Ramos (cell line): ENCODE measurements around the gene NDUFA13.

Experiments used
- in situ Hi-C: fragments of 300-500 bp; cut with MboI; formaldehyde crosslinking; loops from one replicate; pipeline ENCODE4 v1.14.3; 2022; ENCODE audit warnings: low sequenced_read_pairs; ENCODE audit not compliant: unreplicated experiment

The NDUFA13 gene

GRCh38 chr19:19505669-19506326 is 10.2 kb upstream of the NDUFA13 start:
- in situ Hi-C loops, result no loop called here

DNA sequence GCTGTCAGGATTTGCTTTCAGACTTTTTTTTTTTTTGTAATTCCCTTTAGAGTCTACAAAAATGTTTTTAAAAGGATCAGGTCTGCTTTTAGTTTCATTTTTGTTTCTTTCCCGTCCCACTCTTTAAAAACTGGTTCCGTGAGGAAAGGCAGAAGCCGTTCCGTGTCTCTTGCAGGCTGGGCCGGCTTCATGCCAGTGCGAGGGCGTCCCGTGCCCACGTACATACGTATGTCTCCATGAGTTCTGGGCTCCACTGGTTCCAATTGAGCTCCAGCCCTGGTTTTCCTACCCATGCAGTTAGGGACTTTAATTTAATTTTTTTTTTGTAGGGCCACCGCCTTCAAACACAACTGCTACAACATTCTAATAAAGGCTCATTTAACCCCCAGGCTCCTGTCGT is 9.4 kb upstream of the NDUFA13 start:
- in situ Hi-C loops, result no loop called here

DNA sequence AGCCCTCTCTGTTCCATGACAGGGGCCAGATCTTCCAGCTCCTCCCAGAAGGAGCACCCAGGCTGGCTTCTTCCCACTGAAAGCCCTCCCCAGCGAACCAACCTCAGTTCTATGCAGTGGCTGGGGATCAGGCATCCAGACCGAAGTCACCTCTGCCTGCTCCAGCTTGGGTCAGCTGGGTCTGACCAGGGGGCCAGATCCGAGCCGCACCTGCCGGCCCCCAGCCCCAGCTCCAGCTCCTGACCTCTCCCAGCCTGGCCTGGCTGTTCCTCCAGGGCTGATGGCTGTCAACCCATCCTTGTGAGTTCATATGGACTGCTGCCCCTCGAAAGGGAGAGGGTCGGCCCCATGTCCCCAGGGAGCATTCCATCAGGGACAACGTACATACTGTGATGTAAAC is 8.7 kb upstream of the NDUFA13 start:
- in situ Hi-C loops, result no loop called here

DNA sequence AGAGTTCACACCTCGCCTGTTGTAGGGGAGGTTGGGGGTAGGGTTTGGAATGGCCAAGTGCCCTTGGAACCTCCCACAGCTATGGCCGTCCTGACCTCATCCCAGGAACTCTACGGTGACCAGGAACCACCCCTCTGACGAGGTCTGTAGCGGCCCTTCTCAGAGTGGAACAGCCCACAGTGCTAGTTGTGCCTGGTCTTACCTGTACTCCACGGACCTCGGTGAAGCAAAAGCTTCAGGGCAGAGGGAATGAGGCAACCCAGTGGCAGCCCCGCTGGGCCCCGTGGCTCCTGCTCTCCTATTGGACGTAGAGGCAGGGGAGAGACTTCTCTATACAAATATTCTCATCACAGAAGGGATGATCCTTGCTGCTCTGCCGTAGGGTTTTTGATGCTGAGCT is 7.8 kb upstream of the NDUFA13 start:
- in situ Hi-C loops, result no loop called here

- in situ Hi-C loops, result no loop called here
Observed at GRCh38 chr19:19510432-19510831, 5.6 kb upstream of the NDUFA13 start.

DNA sequence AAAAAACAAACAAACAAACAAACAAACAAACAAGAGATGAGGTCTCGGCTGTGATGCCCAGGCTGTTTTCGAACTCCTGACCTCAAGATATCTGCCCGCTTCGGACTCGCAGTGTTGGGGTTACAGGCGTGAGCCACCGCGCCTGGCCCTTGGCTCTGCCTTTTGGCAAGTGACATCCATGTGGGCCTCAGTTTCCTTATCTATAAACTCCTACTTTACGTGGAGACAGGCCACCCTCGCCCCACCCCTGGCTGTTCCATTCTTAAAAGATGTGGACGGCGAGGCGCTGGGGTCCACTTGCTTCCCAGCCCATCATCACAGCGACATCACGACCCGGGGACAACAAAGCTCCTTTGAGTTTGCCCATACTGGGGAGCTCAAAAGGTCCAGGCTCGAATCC is 2.3 kb upstream of the NDUFA13 start:
- in situ Hi-C loops, result no loop called here

GRCh38 chr19:19514215-19514657 is 1.8 kb upstream of the NDUFA13 start:
- in situ Hi-C loops, result no loop called here

DNA sequence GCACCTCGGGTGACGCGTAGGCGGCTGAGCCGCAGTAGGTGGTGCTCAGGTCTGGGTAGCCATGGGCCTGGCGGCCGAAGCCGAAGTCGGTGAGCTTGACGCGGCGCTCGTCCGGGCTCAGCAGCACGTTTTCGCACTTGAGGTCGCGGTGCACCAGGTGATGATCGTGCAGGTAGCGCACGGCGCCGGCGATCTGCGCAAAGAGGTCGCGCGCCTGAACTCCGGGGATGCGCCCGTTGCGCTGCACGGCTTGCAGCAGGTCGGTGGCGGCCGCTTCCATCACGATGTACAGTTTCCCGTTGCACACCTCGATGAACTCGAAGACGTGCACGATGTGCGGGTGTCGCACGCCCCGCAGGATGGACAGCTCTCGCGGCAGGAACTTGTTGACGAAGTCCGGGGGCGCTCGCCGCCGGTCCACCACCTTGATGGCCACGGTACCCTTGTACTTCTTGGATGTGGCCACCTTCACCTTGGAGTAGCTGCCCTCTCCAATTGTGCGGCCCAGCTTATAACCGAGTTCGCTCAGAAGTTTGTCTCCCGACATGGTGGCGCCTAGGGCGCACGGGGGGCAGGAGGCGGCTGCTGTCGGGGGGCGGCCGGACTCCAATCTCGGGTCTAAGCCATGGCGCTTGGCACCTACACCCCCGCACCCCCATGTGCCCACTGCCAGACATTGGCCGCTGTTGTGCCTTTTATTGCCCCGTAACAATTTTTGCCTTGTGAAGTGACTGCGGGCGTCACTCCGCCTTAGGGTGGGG is 964 bp upstream of the NDUFA13 start, which contains the start of gene TSSK6:
TSS of gene TSSK6 (minus strand) at position 668 of the 761 bp plus-strand sequence. CDS start at position 547, 121 bp downstream.
- in situ Hi-C loops, result no loop called here

DNA sequence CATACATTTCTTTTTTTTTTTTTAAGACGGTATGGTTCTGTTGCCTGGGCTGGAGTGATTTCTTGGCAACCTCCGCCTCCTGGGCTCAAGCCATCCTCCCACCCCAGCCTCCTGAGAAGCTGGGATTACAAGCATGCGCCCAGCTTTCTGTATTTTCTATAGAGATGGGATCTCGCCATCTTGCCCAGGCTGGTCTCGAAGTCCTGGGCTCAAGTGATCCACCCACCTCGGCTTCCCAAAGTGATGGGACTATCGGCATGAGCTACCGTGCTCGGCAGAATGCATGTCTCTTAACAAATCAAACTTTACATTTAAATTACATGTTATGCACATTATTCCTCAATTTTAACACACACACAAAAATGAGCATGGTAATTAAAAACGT is 1.2 kb downstream of the NDUFA13 start:
- in situ Hi-C loops, result no loop called here

- in situ Hi-C loops, result no loop called here
Observed at GRCh38 chr19:19520989-19521388, 5.0 kb downstream of the NDUFA13 start.

GRCh38 chr19:19523177-19523576 is 7.2 kb downstream of the NDUFA13 start:
- in situ Hi-C loops, result no loop called here

GRCh38 chr19:19524053-19524452 is 8.0 kb downstream of the NDUFA13 start:
- in situ Hi-C loops, result no loop called here

- in situ Hi-C loops, result loop anchor here (25.0 kb wide), 2 partner anchors 437 to 737 kb away; no protein-coding TSS in a partner anchor
Observed at GRCh38 chr19:19525611-19526380, 9.8 kb downstream of the NDUFA13 start.

- in situ Hi-C loops, result loop anchor here (25.0 kb wide), 2 partner anchors 436 to 736 kb away; no protein-coding TSS in a partner anchor
Observed at GRCh38 chr19:19526581-19527370, 10.8 kb downstream of the NDUFA13 start.

GRCh38 chr19:19527371-19527656 is 11.3 kb downstream of the NDUFA13 start:
- in situ Hi-C loops, result loop anchor here (25.0 kb wide), 2 partner anchors 435 to 735 kb away; no protein-coding TSS in a partner anchor

GRCh38 chr19:19527674-19528625 is 11.9 kb downstream of the NDUFA13 start:
- in situ Hi-C loops, result loop anchor here (25.0 kb wide), 2 partner anchors 434 to 734 kb away; no protein-coding TSS in a partner anchor

DNA sequence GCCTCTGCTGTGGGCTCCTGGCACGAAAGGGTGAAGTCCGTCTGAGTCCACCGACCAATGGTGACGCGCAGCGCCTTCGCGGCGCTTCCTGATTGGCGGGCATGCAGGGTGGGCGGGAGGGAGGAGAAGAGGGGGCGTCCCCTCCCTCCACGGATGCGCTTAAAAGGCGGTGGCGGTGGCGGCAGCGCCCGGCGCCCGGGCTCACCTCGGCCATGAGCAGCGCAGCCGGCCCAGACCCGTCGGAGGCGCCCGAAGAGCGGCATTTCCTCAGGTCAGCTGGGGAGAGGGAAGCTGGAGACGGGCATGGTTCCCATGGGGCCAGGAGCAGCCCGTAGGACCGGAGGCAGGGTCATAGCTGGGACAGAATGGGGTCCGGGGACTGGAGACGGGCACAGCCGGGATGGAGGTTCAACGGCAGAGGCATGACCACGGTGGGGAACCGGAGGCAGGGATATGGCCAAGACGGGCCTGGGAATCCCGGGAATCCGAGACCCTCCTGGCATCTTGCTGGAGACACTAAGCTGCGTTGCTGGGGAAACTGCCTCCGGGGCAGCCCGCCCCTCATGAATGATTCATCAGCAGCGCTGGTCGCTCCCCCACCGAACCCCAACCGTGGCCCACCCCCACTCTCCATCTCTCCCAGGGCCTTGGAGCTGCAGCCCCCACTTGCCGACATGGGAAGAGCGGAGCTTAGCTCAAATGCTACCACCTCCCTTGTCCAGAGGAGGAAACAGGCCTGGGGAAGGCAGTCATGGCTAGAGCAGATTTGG is 12.9 kb downstream of the NDUFA13 start, which contains the start of gene YJEFN3:
TSS of gene YJEFN3 (plus strand) at position 191 of the 770 bp plus-strand sequence. CDS start at position 213, 22 bp downstream.
- in situ Hi-C loops, result loop anchor here (25.0 kb wide), 2 partner anchors 433 to 733 kb away; no protein-coding TSS in a partner anchor
